Ascending aorta (tissue), 2 donors: ENCODE data around the gene PDHX. TPM values are rescaled to one million over a fixed set of nuclear protein-coding genes. Genes with fewer than 3 reads are reported as not detected.
A peak's percentile ranks its signal among the peaks of the same experiment; 100 is the strongest.
"Not testable (repeated sequence)": the region's sequence is repeated elsewhere in the genome, so short reads cannot be mapped to it uniquely, and the experiment has no call there.

Source experiments
- DNase-seq, 2 donors: peaks; one replicate each; pipeline ENCODE4 v3.0.0-alpha.2; 2019; ENCODE audit warnings: low spot score in 2 of 2
- H3K27ac ChIP-seq, 2 donors: fragments of 200-600 bp; sonication (generic); one replicate each; pipeline ENCODE4 v1.5.1; 2016 to 2017; ENCODE audit warnings: mild to moderate bottlenecking in 1 of 2
- H3K27me3 ChIP-seq: fragments of 200-600 bp; sonication (generic); one replicate; pipeline ENCODE4 v1.5.1; 2017
- H3K36me3 ChIP-seq, 2 donors: fragments of 200-600 bp; sonication (generic); one replicate each; pipeline ENCODE4 v1.5.1; 2016
- H3K4me1 ChIP-seq, 2 donors: fragments of 200-600 bp; sonication (generic); one replicate each; pipeline ENCODE4 v1.5.1; 2016 to 2017; ENCODE audit warnings: mild to moderate bottlenecking in 1 of 2
- H3K4me3 ChIP-seq, 2 donors: fragments of 200-600 bp; sonication (generic); one replicate each; pipeline ENCODE4 v1.5.1; 2016 to 2017; ENCODE audit warnings: mild to moderate bottlenecking in 1 of 2
- H3K9me3 ChIP-seq, 2 donors: fragments of 200-600 bp; sonication (generic); one replicate each; pipeline ENCODE4 v1.5.1; 2016
- intact Hi-C: fragments of 100-400 bp; cut with DNase I; formaldehyde crosslinking; loops from one replicate; pipeline ENCODE4 v1.15.1; 2023
- total RNA-seq: library from RNA; depleted of rRNA; stranded (reverse); fragments of >200 nt; gene quantifications from one replicate; pipeline ENCODE4 v1.1.0, GENCODE V29; 2016
- TF ChIP-seq, protein P1 (sequence below), 3 experiments: fragments of 200-600 bp in 2 of 3; fragments of 450-650 bp in 1 of 3; sonication (generic) in 2 of 3; IDR thresholded peaks; one replicate each; pipeline ENCODE4 v1.5.1; 2016 to 2019; ENCODE audit warnings: antibody characterized with exemption in 3 of 3, mild to moderate bottlenecking in 1 of 3, moderate library complexity in 1 of 3

The PDHX gene
- total RNA-seq, 1 donor from 2014 or later: 23.3 TPM

DNA sequence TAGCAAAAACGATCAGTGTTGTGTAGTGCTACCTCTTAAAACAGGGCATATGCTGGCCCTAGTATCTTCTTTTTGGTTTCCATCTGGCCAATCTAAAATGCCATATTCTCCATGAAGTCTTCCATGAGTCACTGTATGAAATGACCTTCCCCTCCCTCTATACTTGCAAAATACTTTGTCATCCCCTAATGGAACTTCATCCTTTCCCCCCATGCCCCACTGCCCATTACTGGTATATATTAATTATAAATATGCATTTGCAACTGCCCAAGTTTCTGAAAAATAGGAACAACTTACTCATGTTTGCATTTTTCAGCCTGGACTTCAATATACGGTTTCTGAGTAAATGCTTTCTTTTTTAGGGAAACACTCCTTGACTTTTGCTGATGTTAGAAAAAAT, 4.7 kb upstream of the PDHX start:
- DNase-seq: no peak
- no peaks in the 10 kb centered on the region for H3K27me3 ChIP-seq
- H3K9me3 ChIP-seq: no peaks in the 10 kb centered on the region
- no peak overlapping the region for H3K27ac ChIP-seq
- TF ChIP-seq, protein P1, sequence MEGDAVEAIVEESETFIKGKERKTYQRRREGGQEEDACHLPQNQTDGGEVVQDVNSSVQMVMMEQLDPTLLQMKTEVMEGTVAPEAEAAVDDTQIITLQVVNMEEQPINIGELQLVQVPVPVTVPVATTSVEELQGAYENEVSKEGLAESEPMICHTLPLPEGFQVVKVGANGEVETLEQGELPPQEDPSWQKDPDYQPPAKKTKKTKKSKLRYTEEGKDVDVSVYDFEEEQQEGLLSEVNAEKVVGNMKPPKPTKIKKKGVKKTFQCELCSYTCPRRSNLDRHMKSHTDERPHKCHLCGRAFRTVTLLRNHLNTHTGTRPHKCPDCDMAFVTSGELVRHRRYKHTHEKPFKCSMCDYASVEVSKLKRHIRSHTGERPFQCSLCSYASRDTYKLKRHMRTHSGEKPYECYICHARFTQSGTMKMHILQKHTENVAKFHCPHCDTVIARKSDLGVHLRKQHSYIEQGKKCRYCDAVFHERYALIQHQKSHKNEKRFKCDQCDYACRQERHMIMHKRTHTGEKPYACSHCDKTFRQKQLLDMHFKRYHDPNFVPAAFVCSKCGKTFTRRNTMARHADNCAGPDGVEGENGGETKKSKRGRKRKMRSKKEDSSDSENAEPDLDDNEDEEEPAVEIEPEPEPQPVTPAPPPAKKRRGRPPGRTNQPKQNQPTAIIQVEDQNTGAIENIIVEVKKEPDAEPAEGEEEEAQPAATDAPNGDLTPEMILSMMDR (IDR thresholded peaks at IDR 0.05): no peak
- H3K4me1 ChIP-seq: peaks cover 0 to 2% of the 10 kb centered on the region in 2 donors
- no peaks in the 10 kb centered on the region for H3K36me3 ChIP-seq
- intact Hi-C loops: loop anchor here (10.0 kb wide), 3 partner anchors 807 to 1657 kb away; partner anchors contain the start of genes COMMD9, HIPK3 and NAT10
- no peak overlapping the region for H3K4me3 ChIP-seq

DNA sequence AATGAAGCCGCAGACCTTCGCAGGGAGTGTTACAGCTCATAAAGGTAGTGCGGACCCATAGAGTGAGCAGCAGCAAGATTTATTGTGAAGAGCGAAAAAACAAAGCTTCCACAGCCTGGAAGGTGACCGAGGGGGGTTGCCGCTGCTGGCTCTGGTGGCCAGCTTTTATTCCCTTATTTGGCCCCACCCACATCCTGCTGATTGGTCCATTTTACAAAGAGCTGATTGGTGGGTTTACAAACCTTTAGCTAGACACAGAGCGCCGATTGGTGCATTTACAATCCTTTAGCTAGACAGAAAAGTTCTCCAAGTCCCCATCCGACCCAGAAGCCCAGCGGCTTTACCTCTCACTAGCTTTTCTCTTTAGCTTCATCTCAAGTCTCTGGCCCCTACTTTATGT, 2.9 kb upstream of the PDHX start:
- not testable (repeated sequence) for H3K4me3 ChIP-seq, H3K27ac ChIP-seq, H3K27me3 ChIP-seq, DNase-seq, H3K36me3 ChIP-seq, H3K9me3 ChIP-seq
- peaks cover 4 to 13% of the 10 kb centered on the region in 2 donors for H3K4me1 ChIP-seq
- intact Hi-C loops: loop anchor here (10.0 kb wide), 3 partner anchors 809 to 1659 kb away; partner anchors contain the start of genes COMMD9, HIPK3 and NAT10

DNA sequence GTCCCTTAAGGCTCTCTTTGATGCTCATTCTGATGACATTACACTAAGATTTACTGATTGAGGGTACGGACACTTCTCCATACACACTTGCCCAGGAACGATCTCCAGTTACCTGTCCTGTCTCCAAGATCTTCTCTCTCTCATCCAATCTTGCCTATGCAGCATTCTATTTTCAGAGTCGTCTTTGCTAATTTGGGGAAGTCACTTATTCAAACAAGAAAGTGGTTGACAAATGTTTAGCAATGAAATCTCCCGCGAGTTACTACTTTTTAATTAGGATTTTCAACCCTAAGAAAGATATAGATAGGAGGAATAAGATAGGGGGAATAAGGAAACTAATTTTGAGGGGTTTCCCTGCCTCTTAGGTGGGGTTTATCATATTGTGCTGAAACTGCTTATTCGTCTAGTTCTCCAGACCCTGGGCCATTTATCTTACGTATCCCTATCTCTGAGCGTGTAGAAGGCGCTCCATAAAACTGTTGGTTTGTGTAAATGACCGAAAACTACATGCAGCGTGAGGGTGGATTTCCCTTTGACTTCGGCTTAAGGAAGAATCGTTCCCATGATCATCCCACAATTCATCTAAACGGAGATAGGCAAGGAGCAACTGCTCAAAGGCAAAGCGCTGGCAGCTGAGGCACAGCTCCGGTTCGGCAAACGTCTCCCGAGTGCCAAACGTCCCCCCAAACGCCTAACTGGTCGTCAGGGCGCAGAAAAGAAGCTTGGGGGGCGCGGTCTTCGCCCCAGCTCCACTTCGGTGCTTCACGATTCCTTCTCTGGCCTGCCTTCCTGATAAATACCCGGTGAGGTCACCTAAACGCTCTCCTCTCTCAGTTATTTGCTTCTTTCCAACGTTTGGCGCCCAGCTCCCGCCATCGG, 1.0 kb upstream of the PDHX start:
- DNase-seq: no peak
- peak overlapping the region; percentile 92 to 97 for H3K27ac ChIP-seq
- peak overlapping the region; percentile 78 to 97 for H3K4me3 ChIP-seq
- intact Hi-C loops: loop anchor here (2.0 to 10.0 kb wide), 9 partner anchors 167 to 1661 kb away; partner anchors contain the start of genes CAT, COMMD9, HIPK3 and NAT10
- TF ChIP-seq, protein P1 (IDR thresholded peaks at IDR 0.05): no peak
- peaks cover 4 to 14% of the 10 kb centered on the region in 2 donors for H3K4me1 ChIP-seq
- no peaks in the 10 kb centered on the region for H3K27me3 ChIP-seq
- no peaks in the 10 kb centered on the region for H3K36me3 ChIP-seq
- H3K9me3 ChIP-seq: no peaks in the 10 kb centered on the region

DNA sequence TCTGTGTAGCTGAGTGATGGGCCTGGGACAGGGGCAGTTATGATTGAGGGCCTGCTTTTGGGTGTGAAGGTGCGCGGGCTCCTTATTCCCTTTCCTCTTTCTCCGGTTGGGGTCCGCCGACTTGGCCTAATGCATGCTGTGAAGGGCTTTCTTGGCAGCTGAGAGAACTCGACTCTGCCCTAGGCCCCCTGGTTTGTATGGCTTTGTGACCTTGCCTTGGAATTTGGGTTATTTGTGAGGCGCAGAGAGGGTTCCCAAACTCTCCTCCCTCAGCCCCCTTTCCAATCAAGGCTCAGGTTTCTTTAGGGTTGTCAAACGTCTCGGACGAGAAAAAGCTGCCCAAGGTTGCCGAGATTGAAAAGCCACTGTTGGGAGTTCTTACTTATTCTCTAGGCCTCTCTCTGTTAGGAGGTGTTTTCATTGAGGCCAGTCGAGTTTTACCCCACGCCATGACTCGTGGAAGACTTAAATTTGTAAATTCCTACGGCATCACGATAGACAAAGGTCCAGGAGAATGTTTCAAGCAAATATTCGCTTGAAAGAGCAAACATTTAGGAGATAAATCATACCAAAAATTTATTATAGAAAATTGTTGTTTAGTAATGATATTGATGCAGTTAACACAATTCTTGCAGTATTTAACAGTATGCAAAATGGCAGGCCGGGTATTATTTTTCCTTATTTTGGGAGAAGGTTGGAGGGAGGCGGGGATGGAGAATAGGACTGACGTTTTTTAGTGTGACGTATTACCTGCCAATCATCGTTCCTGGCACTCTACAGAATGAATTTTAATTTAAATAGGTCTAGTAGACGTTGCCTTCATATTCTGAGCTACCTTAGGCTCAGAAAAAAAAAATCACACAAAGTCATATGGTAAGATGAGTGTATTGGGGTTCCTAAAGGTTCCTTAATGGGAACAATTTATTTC, 689 bp downstream of the PDHX start:
- Histone ChIP-seq H3K4me1 (peaks cover 4 to 14% of the 10 kb centered on the region in 2 donors), H3K27me3 (no peaks in the 10 kb centered on the region), H3K36me3 (no peaks in the 10 kb centered on the region), H3K9me3 (no peaks in the 10 kb centered on the region), H3K27ac (peak overlapping the region; percentile 92 to 97), H3K4me3 (peak overlapping the region; percentile 78 to 97)
- TF ChIP-seq, protein P1 (IDR thresholded peaks at IDR 0.05): no peak
- intact Hi-C loops: loop anchor here (2.0 to 10.0 kb wide), 9 partner anchors 165 to 1662 kb away; partner anchors contain the start of genes CAT, COMMD9, HIPK3 and NAT10
- no peak for DNase-seq

DNA sequence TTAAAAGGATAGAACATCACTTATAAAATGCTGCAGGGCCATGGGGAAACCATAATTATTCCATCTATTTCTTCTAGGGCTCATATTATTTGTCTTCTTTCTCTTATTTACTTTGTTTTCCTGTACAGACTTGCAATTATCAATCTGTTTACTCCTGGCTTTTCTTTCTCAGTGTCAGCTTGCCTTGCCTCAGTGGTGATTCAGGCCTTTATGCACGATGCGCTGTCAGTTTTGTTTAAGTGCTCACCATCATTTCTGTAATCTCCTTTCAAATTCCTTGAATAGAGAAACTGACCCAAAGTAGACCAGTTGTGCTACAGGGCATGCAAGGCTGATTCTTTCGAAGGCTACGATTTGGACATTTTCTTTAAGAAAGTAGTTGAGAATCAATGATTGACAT, 4.7 kb downstream of the PDHX start:
- Histone ChIP-seq H3K27me3 (no peaks in the 10 kb centered on the region), H3K9me3 (no peaks in the 10 kb centered on the region), H3K27ac (no peak overlapping the region), H3K36me3 (no peaks in the 10 kb centered on the region), H3K4me1 (peaks cover 7 to 12% of the 10 kb centered on the region in 2 donors), H3K4me3 (no peak overlapping the region)
- DNase-seq: no peak
- TF ChIP-seq, protein P1 (IDR thresholded peaks at IDR 0.05): no peak
- intact Hi-C loops: no loop called here
